GM06990 (cell line): ENCODE results near the gene ZNF516.

ENCODE experiments used
- DNase-seq: peaks from one replicate; pipeline ENCODE4 v3.0.0-alpha.2; 2011; ENCODE audit not compliant: insufficient read length; ENCODE audit errors: extremely low read depth
- H3K27me3 ChIP-seq: replicated peaks from 2 replicates; pipeline ENCODE4 v1.6.0; 2011; ENCODE audit warnings: low read length; ENCODE audit not compliant: control insufficient read depth, insufficient read depth
- H3K36me3 ChIP-seq: 2 replicates; pipeline ENCODE4 v1.5.1; 2011; ENCODE audit warnings: low read length; ENCODE audit not compliant: control insufficient read depth, insufficient read depth
- H3K4me3 ChIP-seq: replicated peaks from 2 replicates; pipeline ENCODE4 v1.5.1; 2011; ENCODE audit warnings: low read depth, mild to moderate bottlenecking, control low read depth, low read length
- TF ChIP-seq, protein P1 (sequence below): IDR thresholded peaks from 2 replicates; pipeline ENCODE4 v1.5.1; 2011; ENCODE audit warnings: low read length, control low read depth, mild to moderate bottlenecking, inconsistent platforms; ENCODE audit not compliant: insufficient read depth, poor library complexity, severe bottlenecking

ZNF516 gene

GRCh38 chr18:76357585-76358260, 137.3 kb downstream of the ZNF516 start:
- no peak for DNase-seq
- TF ChIP-seq, protein P1, sequence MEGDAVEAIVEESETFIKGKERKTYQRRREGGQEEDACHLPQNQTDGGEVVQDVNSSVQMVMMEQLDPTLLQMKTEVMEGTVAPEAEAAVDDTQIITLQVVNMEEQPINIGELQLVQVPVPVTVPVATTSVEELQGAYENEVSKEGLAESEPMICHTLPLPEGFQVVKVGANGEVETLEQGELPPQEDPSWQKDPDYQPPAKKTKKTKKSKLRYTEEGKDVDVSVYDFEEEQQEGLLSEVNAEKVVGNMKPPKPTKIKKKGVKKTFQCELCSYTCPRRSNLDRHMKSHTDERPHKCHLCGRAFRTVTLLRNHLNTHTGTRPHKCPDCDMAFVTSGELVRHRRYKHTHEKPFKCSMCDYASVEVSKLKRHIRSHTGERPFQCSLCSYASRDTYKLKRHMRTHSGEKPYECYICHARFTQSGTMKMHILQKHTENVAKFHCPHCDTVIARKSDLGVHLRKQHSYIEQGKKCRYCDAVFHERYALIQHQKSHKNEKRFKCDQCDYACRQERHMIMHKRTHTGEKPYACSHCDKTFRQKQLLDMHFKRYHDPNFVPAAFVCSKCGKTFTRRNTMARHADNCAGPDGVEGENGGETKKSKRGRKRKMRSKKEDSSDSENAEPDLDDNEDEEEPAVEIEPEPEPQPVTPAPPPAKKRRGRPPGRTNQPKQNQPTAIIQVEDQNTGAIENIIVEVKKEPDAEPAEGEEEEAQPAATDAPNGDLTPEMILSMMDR = no peak
- H3K36me3 ChIP-seq = peaks cover 6% of the 10 kb centered on the region
- no peak overlapping the region for H3K4me3 ChIP-seq
- H3K27me3 ChIP-seq = no peaks in the 10 kb centered on the region

GRCh38 chr18:76357174-76357573, 137.9 kb downstream of the ZNF516 start:
- Histone ChIP-seq H3K27me3 (no peaks in the 10 kb centered on the region), H3K36me3 (peaks cover 6% of the 10 kb centered on the region), H3K4me3 (no peak overlapping the region)
- TF ChIP-seq, protein P1 = no peak
- no peak for DNase-seq

DNA sequence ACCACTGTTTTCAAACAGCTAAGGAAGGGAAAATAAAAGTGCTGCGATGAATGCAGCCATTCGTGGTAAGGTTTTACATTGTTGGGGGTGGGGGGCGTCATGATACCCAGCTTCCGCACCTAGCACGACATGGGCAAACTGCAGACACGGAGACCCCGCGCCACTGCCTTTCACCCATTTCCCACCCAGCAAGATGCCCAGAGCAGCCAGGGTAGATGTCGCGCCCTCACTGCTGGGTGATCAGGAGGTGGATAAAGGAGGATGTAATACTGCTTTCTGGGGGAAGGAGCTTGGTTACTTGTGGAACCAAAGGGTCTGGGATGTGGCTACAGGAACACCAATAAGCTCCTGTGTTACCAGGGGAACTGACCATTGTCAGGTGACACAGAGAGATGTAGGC, 138.4 kb downstream of the ZNF516 start:
- TF ChIP-seq, protein P1 = no peak
- Histone ChIP-seq H3K27me3 (no peaks in the 10 kb centered on the region), H3K4me3 (no peak overlapping the region), H3K36me3 (peaks cover 6% of the 10 kb centered on the region)
- DNase-seq = no peak

DNA sequence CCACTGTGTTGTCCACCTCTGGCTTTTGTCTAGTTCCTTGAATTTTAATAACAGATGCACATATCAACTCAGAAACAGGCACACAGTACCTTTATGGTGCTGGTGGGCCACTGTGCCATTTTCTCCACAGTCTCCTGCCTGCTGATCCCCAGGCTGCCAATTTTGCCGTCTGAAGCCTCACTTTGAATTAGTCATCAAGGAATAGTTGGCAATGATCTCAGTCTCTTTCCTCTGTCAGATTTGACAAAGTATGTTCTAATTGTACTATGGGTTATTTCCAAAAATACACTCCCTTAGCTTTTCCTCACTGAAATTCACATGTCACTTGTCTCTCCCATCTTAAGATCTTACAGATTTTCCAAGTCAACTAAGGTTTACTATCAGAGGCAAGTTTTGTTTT, 140.7 kb downstream of the ZNF516 start:
- no peaks in the 10 kb centered on the region; the same call in 1 of the 2 replicates for H3K36me3 ChIP-seq
- H3K27me3 ChIP-seq = no peaks in the 10 kb centered on the region
- no peak overlapping the region for H3K4me3 ChIP-seq
- TF ChIP-seq, protein P1 = no peak
- DNase-seq = no peak

- TF ChIP-seq, protein P1 = no peak
- DNase-seq = no peak
- no peaks in the 10 kb centered on the region; the same call in 1 of the 2 replicates for H3K36me3 ChIP-seq
- H3K4me3 ChIP-seq = no peak overlapping the region
- H3K27me3 ChIP-seq = no peaks in the 10 kb centered on the region
Observed at GRCh38 chr18:76353500-76353899, 141.5 kb downstream of the ZNF516 start.
